K562 (cell line): ENCODE results near the gene EBNA1BP2. TPM values are rescaled to one million over a fixed set of nuclear protein-coding genes. Genes with fewer than 3 reads are reported as not detected.

Experiments
- ATF1 ChIP-seq, 2 experiments: fragments of 450-650 bp in 1 of 2; IDR thresholded peaks; 2 replicates each; pipeline ENCODE4 v1.6.1; 2016; ENCODE audit warnings: missing compliant biosample characterization in 1 of 2, missing genetic modification characterization in 1 of 2
- CREB3L1 ChIP-seq: fragments of 450-650 bp; IDR thresholded peaks from 2 replicates; pipeline ENCODE4 v1.6.1; 2014; ENCODE audit warnings: low read depth, mild to moderate bottlenecking, moderate library complexity, borderline replicate concordance
- ETV5 ChIP-seq: sonication (generic); formaldehyde crosslinking; IDR thresholded peaks from 2 replicates; pipeline ENCODE4 v1.4.0; 2020; ENCODE audit warnings: low read depth, mild to moderate bottlenecking, missing genetic modification reagents
- FOXO4 ChIP-seq: fragments of 450-650 bp; formaldehyde crosslinking; IDR thresholded peaks from 2 replicates; pipeline ENCODE4 v1.4.0; 2020; ENCODE audit warnings: mild to moderate bottlenecking, moderate library complexity
- RAD51 ChIP-seq: fragments of 450-650 bp; IDR thresholded peaks from 2 replicates; pipeline ENCODE4 v1.7.1; 2016; ENCODE audit warnings: low read depth, mild to moderate bottlenecking, borderline replicate concordance
- SAP30 ChIP-seq: fragments of 200-600 bp; sonication (generic); IDR thresholded peaks from 2 replicates; pipeline ENCODE4 v1.6.1; 2012; ENCODE audit warnings: borderline replicate concordance, low read depth, mild to moderate bottlenecking, moderate library complexity, low read length, control low read depth, inconsistent platforms; ENCODE audit not compliant: insufficient read depth, poor library complexity, severe bottlenecking
- polyA plus RNA-seq, 8 experiments: library from polyadenylated mRNA; depleted of rRNA in 4 of 8; stranded (reverse) in 5 of 8; unstranded in 3 of 8; fragments of >200 nt; fragmentation: Nextera tagmentation in 2 of 8; fragmentation: Illumina TruSeq in 1 of 8; extraction: Ambion mirVana in 2 of 8; extraction: Trizol in 1 of 8; gene quantifications; 2 replicates each; pipeline versions ENCODE4 v1.2.1 to v1.2.3, GENCODE V29; 2011 to 2014; ENCODE audit warnings: inconsistent platforms in 1 of 8, missing spikeins in 1 of 8
- total RNA-seq, 7 experiments: library from RNA; depleted of rRNA in 6 of 7; stranded (reverse); fragments of >200 nt in 6 of 7; fragmentation: Illumina TruSeq in 2 of 7; extraction: Trizol in 2 of 7; gene quantifications; 2 replicates each; pipeline versions ENCODE4 v1.2.1 to v1.2.3, GENCODE V29; 2011 to 2021; ENCODE audit warnings: low replicate concordance in 1 of 7
- TF ChIP-seq, protein P1 (sequence below): fragments of 250-450 bp; sonication (Bioruptor Pico); IDR thresholded peaks from 2 replicates; pipeline ENCODE4 v1.9.0; 2021; ENCODE audit warnings: mild to moderate bottlenecking
- TF ChIP-seq, protein P2 (sequence below): fragments of 250-450 bp; sonication (Bioruptor Pico); IDR thresholded peaks from 2 replicates; pipeline ENCODE4 v1.5.0; 2021

EBNA1BP2 gene
- total and polyA plus RNA-seq, 9 of the 15 experiments (the other 6 are each of a cell fraction or from before 2014, with no cell fraction given) = 95.2 to 349 (median 249) TPM

DNA sequence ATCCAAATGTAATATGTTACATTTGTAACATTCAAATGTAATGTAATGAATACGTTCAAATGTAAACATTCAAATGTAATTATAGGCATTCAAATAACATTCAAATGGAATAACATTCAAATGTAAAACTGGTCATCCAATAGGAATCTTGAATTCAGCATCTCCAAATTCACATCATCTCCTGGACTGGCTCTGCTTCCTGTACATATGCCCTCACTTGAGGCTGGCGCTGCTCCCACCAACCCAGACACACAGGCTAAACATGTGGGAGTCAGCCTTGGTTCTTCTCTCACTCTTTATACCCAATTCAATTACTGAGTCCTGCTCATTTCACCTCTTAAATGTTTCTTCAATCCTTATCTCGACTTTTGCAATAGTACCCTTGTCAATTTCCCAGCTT is 6.9 kb downstream of the EBNA1BP2 start (continued):
- TF ChIP-seq FOXO4 (CRISPR knock-in tag) (no peak), ETV5 (CRISPR knock-in tag) (no peak), CREB3L1 (no peak), ATF1 (CRISPR knock-in tag; IDR thresholded peaks at IDR 0.05) (no peak), ATF1 (tag; IDR thresholded peaks at IDR 0.05) (no peak), RAD51 (no peak), SAP30 (no peak)
- TF ChIP-seq, protein P1, sequence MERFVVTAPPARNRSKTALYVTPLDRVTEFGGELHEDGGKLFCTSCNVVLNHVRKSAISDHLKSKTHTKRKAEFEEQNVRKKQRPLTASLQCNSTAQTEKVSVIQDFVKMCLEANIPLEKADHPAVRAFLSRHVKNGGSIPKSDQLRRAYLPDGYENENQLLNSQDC (CRISPR knock-in tag) = no peak
- TF ChIP-seq, protein P2, sequence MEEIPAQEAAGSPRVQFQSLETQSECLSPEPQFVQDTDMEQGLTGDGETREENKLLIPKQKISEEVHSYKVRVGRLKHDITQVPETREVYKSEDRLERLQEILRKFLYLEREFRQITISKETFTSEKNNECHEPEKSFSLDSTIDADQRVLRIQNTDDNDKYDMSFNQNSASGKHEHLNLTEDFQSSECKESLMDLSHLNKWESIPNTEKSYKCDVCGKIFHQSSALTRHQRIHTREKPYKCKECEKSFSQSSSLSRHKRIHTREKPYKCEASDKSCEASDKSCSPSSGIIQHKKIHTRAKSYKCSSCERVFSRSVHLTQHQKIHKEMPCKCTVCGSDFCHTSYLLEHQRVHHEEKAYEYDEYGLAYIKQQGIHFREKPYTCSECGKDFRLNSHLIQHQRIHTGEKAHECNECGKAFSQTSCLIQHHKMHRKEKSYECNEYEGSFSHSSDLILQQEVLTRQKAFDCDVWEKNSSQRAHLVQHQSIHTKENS (CRISPR knock-in tag) = no peak
- TF ChIP-seq, all 486 proteins: peak for 0
